K562 (cell line): ENCODE data around the gene B4GALT7. TPM values are rescaled to one million over a fixed set of nuclear protein-coding genes. Genes with fewer than 3 reads are reported as not detected.

Experiments
- ARID1B ChIP-seq: fragments of 450-650 bp; IDR thresholded peaks from 2 replicates; pipeline ENCODE4 v1.6.1; 2016; ENCODE audit warnings: antibody characterized with exemption, mild to moderate bottlenecking, inconsistent platforms
- CHCHD3 ChIP-seq: fragments of 250-450 bp; sonication (Bioruptor Pico); IDR thresholded peaks from 2 replicates; pipeline ENCODE4 v2.1.2; 2022; ENCODE audit warnings: mild to moderate bottlenecking
- HNRNPK ChIP-seq: fragments of 200-400 bp; formaldehyde crosslinking; IDR thresholded peaks from one replicate; pipeline ENCODE4 v1.6.1; 2018; ENCODE audit warnings: mild to moderate bottlenecking, low read depth, low read length; ENCODE audit not compliant: poor library complexity, severe bottlenecking
- JUNB ChIP-seq: fragments of 450-650 bp; formaldehyde crosslinking; conservative IDR thresholded peaks from 2 replicates; pipeline ENCODE4 v1.4.0; 2020; ENCODE audit warnings: mild to moderate bottlenecking
- MCM7 ChIP-seq, 2 experiments: fragments of 450-650 bp; IDR thresholded peaks; 2 replicates each; pipeline ENCODE4 v1.6.1; 2016 to 2018
- NR2C2 ChIP-seq, 2 experiments: fragments of 200-800 bp in 1 of 2; sonication (Bioruptor generic) in 1 of 2; sonication (generic) in 1 of 2; formaldehyde crosslinking in 1 of 2; IDR thresholded peaks; 2 replicates each; pipeline versions ENCODE4 v1.6.1 to v1.8.0; 2016 to 2022; ENCODE audit warnings: mild to moderate bottlenecking in 1 of 2, missing compliant biosample characterization in 1 of 2, missing genetic modification characterization in 1 of 2, missing genetic modification reagents in 1 of 2
- PTRF ChIP-seq: fragments of 450-650 bp; IDR thresholded peaks from 2 replicates; pipeline ENCODE4 v1.6.1; 2016; ENCODE audit warnings: mild to moderate bottlenecking, missing genetic modification characterization, missing compliant biosample characterization
- SIRT6 ChIP-seq: IDR thresholded peaks from one replicate; pipeline ENCODE4 v1.6.1; 2012; ENCODE audit warnings: low read depth, mild to moderate bottlenecking, control low read depth, inconsistent platforms, low read length, moderate library complexity
- SMAD4 ChIP-seq: fragments of 250-450 bp; sonication (Bioruptor Pico); conservative IDR thresholded peaks from 2 replicates; pipeline ENCODE4 v1.8.0; 2021; ENCODE audit warnings: inconsistent platforms, mild to moderate bottlenecking, moderate library complexity
- TEAD1 ChIP-seq, 2 experiments: fragments of 450-650 bp in 1 of 2; sonication (generic) in 1 of 2; formaldehyde crosslinking; IDR thresholded peaks; 2 replicates each; pipeline versions ENCODE4 v1.4.0 to v1.8.0; 2020 to 2022; ENCODE audit warnings: mild to moderate bottlenecking in 2 of 2, missing genetic modification reagents in 1 of 2
- TRIM24 ChIP-seq, 2 experiments: fragments of 450-650 bp; IDR thresholded peaks; 2 replicates each; pipeline ENCODE4 v1.6.1; 2016
- polyA plus RNA-seq, 8 experiments: library from polyadenylated mRNA; depleted of rRNA in 4 of 8; stranded (reverse) in 5 of 8; unstranded in 3 of 8; fragments of >200 nt; fragmentation: Nextera tagmentation in 2 of 8; fragmentation: Illumina TruSeq in 1 of 8; extraction: Ambion mirVana in 2 of 8; extraction: Trizol in 1 of 8; gene quantifications; 2 replicates each; pipeline versions ENCODE4 v1.2.1 to v1.2.3, GENCODE V29; 2011 to 2014; ENCODE audit warnings: inconsistent platforms in 1 of 8, missing spikeins in 1 of 8
- total RNA-seq, 7 experiments: library from RNA; depleted of rRNA in 6 of 7; stranded (reverse); fragments of >200 nt in 6 of 7; fragmentation: Illumina TruSeq in 2 of 7; extraction: Trizol in 2 of 7; gene quantifications; 2 replicates each; pipeline versions ENCODE4 v1.2.1 to v1.2.3, GENCODE V29; 2011 to 2021; ENCODE audit warnings: low replicate concordance in 1 of 7
- TF ChIP-seq, protein P1 (sequence below): sonication (generic); formaldehyde crosslinking; IDR thresholded peaks from 2 replicates; pipeline ENCODE4 v1.8.1; 2023; ENCODE audit warnings: mild to moderate bottlenecking, missing genetic modification reagents, moderate library complexity
- TF ChIP-seq, protein P2 (sequence below), 2 experiments: fragments of 450-650 bp in 1 of 2; sonication (generic) in 1 of 2; formaldehyde crosslinking in 1 of 2; IDR thresholded peaks; 2 replicates each; pipeline versions ENCODE4 v1.7.1 to v1.9.0; 2016 to 2022; ENCODE audit warnings: inconsistent platforms in 1 of 2, mild to moderate bottlenecking in 1 of 2, missing genetic modification reagents in 1 of 2

B4GALT7 gene
- total and polyA plus RNA-seq, 9 of the 15 experiments (the other 6 are each of a cell fraction or from before 2014, with no cell fraction given): 0.34 to 17.7 (median 9.1) TPM

DNA sequence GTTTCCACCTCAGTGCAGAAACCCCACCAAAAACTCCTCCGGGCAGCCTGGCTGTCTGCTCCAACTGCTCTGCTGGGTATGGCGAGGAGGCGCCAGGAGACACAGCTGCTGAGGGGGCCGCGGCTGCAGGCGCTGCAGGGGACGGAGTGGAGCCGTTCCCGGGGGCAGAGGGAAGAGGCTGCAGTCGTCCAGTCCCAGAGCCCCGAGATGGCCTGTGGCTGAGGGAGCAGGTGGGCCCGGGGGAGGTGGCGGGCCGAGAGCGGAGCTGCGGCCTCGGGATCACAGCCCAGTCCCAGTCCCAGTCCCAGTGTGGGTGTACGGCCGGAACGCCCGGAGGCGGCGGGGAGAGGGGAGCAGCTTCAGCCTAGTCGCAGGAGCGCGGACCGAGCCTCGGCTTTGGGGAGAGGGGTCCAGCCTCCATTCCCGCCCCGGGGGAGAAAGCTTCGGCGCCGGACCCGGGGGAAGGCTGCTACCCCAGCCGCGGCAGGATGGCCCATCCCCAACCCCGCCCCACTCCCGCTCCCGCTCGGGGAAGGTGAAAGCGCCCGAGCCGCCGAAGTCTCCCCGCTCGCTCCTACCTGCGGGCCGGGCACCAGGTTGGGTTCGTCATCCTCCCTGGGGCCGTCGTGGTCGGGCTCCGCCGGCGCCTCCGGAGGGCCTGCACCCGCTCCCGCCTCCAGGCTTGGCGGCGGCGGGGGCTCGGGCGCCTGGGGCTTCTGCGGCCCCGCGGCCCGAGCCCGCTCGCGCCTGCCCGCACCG, 46.1 kb upstream of the B4GALT7 start (continued):
- TF ChIP-seq, protein P1, sequence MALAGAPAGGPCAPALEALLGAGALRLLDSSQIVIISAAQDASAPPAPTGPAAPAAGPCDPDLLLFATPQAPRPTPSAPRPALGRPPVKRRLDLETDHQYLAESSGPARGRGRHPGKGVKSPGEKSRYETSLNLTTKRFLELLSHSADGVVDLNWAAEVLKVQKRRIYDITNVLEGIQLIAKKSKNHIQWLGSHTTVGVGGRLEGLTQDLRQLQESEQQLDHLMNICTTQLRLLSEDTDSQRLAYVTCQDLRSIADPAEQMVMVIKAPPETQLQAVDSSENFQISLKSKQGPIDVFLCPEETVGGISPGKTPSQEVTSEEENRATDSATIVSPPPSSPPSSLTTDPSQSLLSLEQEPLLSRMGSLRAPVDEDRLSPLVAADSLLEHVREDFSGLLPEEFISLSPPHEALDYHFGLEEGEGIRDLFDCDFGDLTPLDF (CRISPR knock-in tag): no peak
- TF ChIP-seq, protein P2, sequence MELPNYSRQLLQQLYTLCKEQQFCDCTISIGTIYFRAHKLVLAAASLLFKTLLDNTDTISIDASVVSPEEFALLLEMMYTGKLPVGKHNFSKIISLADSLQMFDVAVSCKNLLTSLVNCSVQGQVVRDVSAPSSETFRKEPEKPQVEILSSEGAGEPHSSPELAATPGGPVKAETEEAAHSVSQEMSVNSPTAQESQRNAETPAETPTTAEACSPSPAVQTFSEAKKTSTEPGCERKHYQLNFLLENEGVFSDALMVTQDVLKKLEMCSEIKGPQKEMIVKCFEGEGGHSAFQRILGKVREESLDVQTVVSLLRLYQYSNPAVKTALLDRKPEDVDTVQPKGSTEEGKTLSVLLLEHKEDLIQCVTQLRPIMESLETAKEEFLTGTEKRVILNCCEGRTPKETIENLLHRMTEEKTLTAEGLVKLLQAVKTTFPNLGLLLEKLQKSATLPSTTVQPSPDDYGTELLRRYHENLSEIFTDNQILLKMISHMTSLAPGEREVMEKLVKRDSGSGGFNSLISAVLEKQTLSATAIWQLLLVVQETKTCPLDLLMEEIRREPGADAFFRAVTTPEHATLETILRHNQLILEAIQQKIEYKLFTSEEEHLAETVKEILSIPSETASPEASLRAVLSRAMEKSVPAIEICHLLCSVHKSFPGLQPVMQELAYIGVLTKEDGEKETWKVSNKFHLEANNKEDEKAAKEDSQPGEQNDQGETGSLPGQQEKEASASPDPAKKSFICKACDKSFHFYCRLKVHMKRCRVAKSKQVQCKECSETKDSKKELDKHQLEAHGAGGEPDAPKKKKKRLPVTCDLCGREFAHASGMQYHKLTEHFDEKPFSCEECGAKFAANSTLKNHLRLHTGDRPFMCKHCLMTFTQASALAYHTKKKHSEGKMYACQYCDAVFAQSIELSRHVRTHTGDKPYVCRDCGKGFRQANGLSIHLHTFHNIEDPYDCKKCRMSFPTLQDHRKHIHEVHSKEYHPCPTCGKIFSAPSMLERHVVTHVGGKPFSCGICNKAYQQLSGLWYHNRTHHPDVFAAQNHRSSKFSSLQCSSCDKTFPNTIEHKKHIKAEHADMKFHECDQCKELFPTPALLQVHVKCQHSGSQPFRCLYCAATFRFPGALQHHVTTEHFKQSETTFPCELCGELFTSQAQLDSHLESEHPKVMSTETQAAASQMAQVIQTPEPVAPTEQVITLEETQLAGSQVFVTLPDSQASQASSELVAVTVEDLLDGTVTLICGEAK (IDR thresholded peaks at IDR 0.05): peak; percentile 33; the same call in 1 of the 2 replicates
- TF ChIP-seq, protein P2 (CRISPR knock-in tag; IDR thresholded peaks at IDR 0.05): no peak
- TF ChIP-seq CHCHD3 (CRISPR knock-in tag) (no peak), HNRNPK (no peak), MCM7 (IDR thresholded peaks at IDR 0.05) (no peak), TRIM24 (IDR thresholded peaks at IDR 0.05) (no peak), ARID1B (no peak), JUNB (no peak), NR2C2 (CRISPR knock-in tag; IDR thresholded peaks at IDR 0.05) (no peak), NR2C2 (tag; IDR thresholded peaks at IDR 0.05) (no peak), TEAD1 (CRISPR knock-in tag; IDR thresholded peaks at IDR 0.05) (0 out of 4 replicates have a peak, but pooled peaks of 1 of the 2 experiments have one; percentile 17), PTRF (tag) (no peak), SMAD4 (CRISPR knock-in tag) (no peak), SIRT6 (no peak)
